ENCODE data around the gene PAIP2.
"Not testable (repeated sequence)": the region's sequence is repeated elsewhere in the genome, so short reads cannot be mapped to it uniquely, and the experiment has no call there.

PAIP2 gene

DNA sequence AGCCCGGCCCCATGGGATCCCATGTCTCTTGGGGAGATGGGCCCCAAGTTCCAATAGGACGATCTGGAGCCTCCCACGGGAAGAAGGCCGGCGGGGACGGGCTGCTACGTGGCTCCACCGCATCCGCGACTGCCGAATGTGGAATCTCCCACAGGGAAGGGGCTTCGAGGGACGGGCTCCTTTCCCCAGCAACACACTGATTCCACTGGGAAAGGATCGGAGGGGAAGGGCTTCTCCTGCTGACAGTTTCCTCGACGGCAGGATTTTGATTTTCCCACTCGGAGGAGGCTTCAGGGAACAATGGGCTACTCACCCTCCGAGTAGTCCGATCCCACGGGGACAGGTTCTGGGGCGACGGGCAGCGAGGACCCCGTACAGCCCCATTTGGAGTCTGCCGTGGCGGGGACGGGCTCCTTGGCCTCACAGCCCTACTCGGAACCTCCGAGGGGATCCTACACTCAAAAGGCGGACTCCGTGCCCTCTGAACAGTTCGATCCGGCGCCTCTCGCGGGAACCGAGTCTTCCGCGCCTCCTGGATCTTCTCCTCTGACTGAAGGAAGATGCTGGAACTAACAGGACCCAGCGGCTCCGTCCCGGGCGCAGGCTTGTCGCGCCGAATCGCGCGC is 52.0 kb downstream of the PAIP2 start:
- DNase-seq = no peak

- DNase-seq = no peak
Observed at GRCh38 chr5:139394123-139394653, 52.5 kb downstream of the PAIP2 start.

DNA sequence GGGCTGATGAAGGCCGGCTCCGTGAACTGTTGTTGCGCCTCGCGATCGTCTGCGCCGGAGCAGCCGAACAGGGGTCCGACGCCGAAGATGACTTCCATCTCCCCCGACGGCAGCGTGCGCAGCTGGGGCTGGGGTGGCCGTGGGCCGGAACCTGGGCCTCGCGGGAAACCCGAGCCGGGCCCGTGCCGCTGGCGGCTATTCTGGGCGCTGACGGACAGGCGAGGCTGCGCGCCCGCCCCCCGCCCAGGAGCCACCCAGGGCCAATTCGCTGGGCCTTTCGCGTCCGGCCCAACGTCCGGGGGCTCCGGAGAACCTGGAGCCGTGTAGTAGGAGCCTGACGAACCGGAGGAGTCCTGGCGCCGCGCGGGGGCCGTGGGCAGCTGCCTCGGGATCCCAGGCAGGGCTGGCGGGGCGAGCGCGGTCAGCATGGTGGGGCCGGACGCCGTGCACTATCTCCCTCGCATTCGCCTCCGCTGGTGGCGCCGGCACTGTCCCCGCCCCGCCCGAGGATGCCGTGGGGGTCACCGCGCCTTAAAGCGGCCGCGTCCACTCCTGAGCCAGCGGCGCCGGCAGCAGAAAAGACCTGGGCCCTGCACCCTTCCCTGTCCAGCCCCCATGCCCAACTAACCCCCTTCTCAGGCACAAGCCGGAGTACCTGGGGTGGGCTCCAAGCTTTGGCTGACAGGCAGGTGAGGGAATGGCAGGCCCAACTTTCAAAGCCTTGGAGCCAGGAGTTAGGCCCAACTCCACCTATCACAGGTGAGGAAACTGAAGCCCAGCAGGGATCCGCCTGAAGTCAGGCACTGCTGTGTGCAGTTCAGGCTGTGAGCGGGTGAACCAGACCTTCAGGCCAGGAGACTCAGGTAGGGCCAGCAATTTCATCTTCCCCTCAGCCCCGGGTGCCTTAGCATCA is 53.3 kb downstream of the PAIP2 start, which contains the start of gene PROB1:
TSS of gene PROB1 (minus strand) at position 451 of the 913 bp plus-strand sequence. CDS start at position 428, 23 bp downstream.
- no peak for DNase-seq

DNA sequence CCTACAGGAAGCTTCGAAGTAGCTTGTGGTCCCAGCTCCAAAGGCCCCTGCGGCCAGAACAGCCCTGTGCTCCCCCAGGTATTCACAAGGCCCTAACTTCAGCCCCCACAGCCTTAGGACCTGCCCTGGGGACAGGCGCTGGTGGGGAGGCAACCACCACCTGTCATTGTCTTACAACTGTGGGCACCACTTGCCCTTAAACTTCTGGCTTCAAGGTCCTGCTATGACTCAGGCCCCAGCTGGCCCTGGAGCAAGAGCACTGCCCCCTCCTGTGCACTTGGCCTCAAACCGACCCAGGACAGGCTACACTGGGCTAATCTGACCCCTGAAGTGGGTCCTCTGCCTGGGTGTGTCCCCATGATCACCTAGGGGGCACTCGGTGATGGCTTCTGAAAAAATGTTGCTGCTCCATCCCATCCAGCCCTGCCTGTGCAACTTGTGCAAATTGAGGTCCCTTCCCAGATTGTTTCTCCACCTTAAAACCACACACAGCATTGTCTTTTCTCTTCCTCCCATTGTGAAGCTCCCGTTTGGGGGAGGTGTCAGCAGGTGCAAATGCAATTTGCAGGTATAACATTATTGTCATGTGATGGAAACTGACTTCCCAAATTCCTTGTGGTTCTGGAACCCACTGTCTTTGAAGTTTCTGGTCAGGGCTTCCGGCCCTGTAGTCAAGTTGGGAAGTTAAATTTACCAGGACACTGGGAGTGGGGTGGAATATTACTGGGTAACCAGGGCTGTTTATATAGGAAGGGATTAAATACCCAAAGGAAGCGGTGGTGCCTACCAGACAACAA is 54.4 kb downstream of the PAIP2 start:
- DNase-seq = no peak

DNA sequence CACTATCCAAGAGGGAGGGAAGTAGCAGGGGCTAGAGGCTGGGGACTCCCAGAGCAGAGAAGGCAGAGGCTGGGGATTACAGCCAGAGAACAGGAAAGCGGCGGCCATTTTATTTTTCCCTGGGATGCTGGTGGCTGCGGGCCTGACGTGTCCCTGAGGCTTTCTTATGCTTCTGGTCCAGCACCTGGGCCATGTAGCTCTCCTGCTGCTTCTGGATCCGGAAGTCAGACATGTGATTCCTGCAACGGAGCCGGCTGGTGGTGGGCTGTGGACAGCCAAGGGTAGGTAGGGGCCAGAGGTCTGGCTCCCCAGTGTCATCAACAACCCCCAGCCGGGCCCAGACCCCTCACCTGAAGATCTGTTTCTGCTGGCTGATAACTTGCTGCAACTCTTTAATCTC is 55.0 kb downstream of the PAIP2 start:
- no peak for DNase-seq

- DNase-seq = no peak
Observed at GRCh38 chr5:139397921-139398320, 56.3 kb downstream of the PAIP2 start.

DNA sequence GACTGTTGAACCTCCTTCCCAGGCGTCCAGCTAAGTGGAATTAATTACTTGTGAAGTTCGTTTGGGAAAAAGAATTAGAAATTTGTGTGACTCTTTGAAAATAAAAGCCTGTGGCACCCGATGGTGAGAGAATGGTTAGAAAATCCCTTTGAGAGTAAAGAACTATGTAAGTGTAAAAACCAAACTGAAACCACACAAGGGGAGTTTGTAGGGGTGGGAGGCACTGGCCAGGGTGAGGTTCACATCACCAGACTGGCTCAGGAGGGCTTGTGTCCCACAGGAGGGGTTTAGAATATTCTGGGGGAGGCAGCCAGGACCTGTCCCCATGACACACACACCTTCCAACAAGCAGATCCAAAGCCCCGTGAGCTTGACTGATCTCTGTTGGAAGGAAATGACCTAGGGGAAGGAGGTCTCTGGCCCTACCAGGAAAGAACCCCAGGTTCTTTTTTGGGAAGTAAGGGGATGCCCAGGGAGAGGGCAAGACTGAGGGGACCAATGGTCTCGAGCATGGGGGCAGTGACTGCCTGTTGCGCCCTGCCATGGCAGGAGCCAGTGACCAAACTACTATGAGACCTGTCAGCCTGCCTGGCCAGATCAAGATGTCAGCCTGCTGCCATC is 58.0 kb downstream of the PAIP2 start:
- no peak for DNase-seq

- no peak for DNase-seq
Observed at GRCh38 chr5:139401546-139401945, 59.9 kb downstream of the PAIP2 start.

DNA sequence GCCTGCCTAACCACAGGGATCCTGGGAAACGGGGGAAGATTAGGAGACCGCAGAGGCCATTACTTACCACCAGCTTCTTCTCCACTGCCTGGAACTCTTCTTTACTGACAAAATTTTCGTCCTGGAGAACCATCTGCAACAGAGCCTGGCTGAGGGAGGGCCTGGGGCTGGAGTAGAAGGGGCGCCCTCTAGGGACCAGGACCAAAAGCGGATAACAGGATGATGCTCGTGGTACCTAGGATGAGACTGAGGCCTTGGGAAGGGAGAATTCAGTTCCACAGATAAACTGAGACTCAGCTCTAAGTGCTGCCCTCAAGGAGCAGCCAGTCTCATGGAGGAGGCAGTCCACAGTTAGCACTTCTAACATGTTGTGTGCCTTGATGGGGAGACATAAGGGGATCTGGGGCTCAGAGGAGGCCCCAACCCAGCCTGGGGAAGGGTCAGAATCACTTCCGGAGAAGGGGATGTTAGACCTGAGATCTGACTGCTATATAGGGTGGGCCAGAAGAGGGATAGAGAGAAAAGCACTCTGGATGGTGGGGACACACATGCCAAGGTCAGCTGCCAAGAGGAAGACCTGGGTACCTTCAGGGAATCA is 61.0 kb downstream of the PAIP2 start:
- DNase-seq = no peak

DNA sequence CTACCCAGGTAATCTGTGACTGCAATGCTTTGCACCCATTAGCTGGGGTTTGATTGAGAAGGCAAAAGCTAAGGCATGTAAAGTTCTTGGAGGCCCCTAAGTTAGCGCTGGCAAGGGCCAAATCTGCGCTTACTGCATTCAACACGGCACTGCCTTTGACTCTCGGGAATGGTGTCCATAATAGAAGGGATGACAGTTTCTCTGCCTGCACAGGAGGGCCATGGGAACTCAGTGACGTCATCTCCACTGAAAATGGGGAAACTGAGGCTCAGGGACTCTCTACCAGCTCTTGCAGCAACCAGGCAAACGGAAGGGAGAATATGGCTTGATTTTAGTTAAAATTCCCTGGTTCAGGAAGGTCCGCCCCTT is 61.7 kb downstream of the PAIP2 start:
- DNase-seq = no peak

GRCh38 chr5:139403787-139404483 is 62.3 kb downstream of the PAIP2 start, which contains the start of gene SPATA24:
Gene SPATA24 (minus strand): TSS chr5:139404089. CDS start chr5:139404060, 29 bp downstream.
- peak; percentile 98 for DNase-seq

GRCh38 chr5:139404484-139404840 is 62.8 kb downstream of the PAIP2 start:
- no peak for DNase-seq

DNA sequence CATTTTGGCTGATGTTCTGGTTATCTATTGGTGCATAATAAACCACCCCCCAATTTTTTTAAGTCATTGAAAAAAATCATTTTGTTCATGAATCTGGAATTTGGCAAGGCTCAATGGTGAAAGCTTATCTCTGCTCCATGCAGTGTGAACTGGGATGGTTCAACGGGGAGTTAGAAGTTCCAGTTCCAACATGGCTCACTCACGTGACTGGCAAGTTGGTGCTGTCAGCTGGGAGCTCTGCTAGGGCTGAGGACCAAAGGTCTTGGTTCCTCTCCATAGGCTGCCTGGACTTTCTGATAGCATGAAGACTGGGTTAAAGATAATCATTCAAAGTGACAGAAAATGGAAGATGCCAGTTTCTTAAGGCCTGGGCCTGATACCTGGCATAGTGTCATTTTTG is 65.3 kb downstream of the PAIP2 start:
- no peak for DNase-seq

DNA sequence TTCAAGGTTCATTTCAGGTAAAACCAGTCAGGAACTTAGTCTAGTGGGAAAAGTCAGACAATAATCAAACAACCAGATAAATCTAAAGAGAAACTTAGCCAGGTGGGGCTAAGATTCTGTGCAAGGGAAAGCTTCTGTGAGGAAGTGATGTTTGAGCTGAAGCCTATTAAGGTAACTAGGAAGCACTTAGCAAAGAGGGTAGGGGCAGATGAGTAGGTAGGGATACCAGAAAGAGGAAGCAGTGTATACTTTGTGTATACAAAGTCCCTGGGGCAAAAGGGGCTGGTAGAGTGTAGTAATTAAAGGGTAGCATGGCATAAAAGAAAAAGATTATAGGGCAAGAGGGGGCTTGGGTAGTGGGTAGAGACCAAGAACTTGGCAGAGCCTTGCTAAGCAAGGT is 65.9 kb downstream of the PAIP2 start:
- DNase-seq = no peak

GRCh38 chr5:139408191-139408590 is 66.5 kb downstream of the PAIP2 start:
- DNase-seq = no peak

DNA sequence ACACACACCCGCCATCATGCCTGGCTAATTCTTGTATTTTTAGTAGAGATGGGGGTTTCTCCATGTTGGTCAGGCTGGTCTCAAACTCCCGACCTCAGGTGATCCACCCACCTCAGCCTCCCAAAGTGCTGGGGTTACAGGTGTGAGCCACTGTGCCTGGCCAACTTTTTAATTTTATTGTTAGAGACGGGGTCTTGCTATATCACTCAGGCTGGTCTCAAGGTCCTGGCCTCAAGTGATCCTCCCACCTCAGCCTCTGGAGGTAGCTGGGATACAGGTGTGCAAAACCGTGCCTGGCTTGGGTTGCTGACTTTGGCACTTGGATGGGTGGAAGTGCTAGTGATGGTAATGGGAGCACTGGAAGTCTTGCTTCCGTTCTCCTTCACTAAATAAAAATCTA is 67.5 kb downstream of the PAIP2 start:
- not testable (repeated sequence) for DNase-seq

- DNase-seq = no peak
Observed at GRCh38 chr5:139410121-139410992, 68.7 kb downstream of the PAIP2 start.

- DNase-seq = no peak
Observed at GRCh38 chr5:139410993-139411828, 69.6 kb downstream of the PAIP2 start.

DNA sequence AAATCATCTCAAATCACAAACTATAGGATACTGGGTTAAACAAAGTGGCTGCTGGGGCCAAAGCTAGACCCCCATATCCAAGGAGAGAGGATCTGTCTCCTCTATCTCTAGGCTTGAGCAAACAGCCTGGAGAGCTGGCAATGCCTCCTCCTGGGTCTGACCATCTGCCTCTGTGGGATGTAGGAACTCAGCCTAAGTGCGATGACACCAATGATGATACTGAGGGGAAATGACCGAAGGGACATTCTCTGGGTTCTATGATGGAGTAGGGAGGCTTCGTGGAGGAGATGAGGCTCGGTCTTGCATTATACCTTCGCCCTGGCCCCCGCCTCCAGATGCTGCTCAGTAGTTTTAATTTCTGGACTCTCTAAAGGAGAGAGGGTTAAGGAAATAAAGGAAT is 71.5 kb downstream of the PAIP2 start:
- no peak for DNase-seq

DNA sequence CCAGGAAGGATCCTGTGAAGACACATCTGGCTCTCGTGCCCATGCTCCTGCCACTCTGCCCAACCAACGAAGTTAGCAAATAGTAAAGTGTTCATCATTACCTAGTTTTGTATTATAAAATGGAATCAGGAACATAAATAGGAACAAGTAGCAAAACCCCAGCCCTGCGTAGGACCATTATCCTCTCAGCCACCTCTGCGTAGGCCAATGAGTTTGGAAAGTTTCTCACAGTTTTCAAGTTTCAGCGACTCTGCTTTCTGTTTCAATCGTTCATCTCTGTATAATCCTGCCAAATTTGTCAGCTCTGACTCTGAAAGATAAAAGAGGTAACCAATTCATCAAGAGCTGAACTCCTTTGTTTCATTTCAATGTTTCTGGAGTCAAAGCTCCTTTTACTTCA is 72.3 kb downstream of the PAIP2 start:
- DNase-seq = no peak

All from stimulated activated CD4-positive, alpha-beta T cell treated with anti-CD3 and anti-CD28 coated beads, Interleukin-4, amount 100 ng/mL, for 1 hour (primary cell).